AG08396 (cell line): Measurements from ENCODE around the gene SMIM44.
"Not testable (repeated sequence)": the region's sequence is repeated elsewhere in the genome, so short reads cannot be mapped to it uniquely, and the experiment has no call there.

Experiments
- DNase-seq: peaks from one replicate; pipeline ENCODE4 v3.0.0; 2012; ENCODE audit warnings: low spot score, mixed read lengths

The SMIM44 gene

DNA sequence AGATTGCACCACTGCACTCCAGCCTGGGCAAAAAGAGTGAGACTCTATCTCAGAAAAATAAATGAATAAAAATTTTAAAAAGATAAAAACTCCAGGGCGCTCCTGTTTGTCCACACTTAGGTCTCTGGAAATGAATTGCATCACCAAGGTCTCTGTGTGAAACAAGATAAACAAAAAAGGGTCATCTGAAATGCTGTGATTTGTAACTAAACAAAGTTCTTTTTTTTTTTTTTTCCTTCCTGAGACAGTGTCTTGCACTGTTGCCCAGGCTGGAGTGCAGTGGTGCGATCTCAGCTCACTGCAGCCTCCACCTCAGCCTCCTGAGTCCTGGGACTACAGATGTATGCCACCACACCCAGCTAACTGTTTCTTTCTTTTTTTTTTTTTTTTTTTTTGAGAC, 34.4 kb upstream of the SMIM44 start:
- no peak for DNase-seq

GRCh38 chr19:3516675-3517207, 33.5 kb upstream of the SMIM44 start:
- DNase-seq: no peak

- peak; percentile 65 for DNase-seq
Measured at GRCh38 chr19:3515891-3516422, 32.7 kb upstream of the SMIM44 start.

- DNase-seq: no peak
Measured at GRCh38 chr19:3514930-3515329, 31.7 kb upstream of the SMIM44 start.

GRCh38 chr19:3513229-3514140, 30.2 kb upstream of the SMIM44 start:
- no peak for DNase-seq

DNA sequence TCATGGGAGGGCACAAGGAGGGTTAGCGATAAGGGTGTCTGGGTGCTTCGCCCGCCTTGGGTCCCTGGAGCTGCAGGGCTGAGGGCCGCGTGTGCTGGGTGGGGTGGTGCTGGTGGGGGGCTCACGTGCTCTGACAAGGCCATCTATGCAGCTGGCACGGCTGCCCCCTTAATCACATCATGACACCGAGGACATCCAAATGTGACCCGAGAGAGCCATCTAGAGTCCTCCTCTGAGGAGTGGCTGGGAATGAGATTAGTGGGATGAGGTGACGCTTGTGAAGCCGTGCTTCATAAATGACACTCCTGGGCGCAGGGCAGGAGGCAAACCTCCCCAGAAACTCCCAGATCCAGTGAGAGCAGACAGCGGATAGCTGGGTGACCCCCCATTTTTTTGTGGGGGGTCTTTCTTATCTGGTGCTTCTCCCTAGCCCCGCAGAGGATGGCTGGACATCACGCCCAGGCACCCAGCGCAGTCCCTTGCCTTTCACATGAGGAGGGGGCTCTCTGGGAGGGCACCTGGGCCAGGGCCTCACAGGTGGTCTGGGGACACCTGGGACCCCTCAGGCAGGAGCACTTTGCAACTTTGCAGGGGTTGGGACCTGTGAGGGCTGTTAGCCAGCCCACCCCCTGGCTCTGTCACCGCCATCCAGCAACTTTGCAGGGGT, 29.5 kb upstream of the SMIM44 start:
- no peak for DNase-seq

- DNase-seq: no peak
Measured at GRCh38 chr19:3511506-3512251, 28.4 kb upstream of the SMIM44 start.

DNA sequence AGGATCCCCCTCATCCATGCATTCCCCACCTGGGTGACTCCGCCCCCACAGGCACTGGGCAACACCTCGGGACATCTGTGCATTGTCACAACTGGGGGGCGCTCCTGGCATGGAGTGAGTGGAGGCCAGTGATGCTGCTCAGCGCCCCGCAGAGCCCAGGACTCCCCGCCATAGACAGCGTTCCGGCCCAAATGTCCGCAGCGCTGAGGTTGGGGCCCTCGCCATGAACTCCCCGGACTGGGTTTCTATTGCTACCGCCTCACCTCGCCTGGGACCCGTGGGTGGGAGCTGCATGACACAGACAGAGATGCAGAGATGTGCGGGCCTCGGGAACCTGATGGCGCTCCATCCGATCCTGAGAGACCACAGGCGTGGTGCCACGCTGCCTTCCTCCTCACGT, 27.5 kb upstream of the SMIM44 start:
- DNase-seq: no peak

- peak; percentile 71 for DNase-seq
Measured at GRCh38 chr19:3509566-3509989, 26.3 kb upstream of the SMIM44 start.

GRCh38 chr19:3508771-3509535, 25.7 kb upstream of the SMIM44 start:
- DNase-seq: no peak

- not testable (repeated sequence) for DNase-seq
Measured at GRCh38 chr19:3508121-3508661, 24.9 kb upstream of the SMIM44 start.

DNA sequence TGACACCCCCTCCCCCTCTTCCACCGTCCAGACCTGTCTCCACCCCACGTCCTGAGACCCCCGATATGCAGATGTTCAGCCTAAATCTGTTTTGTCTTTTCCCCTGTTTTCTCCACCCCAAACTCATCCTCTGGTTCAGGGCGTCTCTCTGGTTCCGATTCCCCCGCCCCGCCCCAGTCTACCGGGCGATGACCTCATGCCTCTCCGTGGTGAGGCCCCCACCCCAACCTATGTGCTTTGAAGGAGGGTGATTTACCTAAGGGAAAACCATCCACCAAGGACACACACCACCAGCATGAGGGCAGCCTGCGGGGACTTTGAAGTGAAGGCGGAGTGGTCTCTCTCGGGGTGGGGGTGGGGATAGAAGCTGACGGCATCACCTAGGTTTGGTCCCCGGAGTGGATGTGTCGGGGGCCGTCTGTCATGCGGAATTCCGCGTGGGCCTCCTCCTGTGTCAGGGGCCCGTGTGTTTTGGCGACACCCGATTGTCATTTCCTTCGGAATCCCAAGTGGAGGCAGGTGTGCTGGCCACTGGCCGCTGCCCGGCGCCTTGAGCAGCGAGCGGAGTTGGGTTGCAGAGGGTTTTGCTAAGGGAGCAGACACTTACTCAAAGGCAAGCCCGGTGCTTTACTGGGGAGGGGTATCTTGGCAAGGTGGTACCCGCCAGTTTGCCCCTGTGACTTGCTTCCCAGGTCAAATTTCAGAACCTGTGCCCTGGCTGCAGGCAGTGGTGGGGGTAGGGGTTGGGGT, 24.3 kb upstream of the SMIM44 start:
- DNase-seq: no peak

DNA sequence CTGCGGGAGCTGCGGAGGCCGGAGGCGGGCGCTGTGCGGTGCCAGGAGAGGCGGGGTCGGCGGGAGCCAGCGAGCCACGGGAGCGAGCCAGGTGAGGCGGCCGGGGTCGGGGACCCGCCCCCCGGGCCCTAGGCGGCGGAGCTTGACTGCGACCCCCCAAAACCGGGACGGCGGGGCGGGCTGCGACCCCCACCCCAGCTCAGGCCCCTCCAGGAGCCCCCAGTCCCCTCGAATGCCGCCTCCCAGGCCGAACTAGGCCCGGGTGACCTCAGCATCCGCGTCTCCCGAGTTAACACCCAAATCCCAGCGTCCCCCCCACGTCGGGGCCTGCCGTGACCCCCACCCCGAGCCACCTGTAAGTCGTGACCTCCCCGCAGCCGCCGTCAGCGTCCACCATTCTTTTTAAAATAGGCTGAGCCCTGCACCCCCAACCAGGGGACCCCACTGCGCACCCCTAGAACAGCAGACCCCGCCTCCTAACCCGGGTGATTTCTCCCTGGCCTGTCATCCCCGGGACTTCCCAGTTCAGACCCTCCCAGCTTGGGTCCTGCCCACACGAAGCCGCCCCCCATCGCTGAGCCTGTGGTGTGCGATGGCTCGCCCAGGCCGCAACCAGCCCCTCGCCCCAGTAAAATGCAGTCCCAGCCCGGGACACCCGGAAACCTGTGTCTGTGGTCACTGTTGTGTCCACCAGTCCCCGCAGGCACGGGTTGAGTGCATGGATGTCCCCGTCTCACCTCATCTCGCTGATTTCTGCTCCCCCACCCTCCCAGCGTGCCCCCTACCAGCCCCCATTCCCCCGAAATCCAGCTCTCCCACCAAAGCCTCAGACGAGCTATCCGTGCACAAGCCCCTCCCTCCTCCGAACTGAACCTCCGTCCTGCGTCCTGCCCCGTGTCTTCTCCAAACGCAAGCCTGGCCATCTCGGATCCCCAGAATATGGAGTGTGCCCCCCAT, 23.4 kb upstream of the SMIM44 start:
- DNase-seq: peak; percentile 55

GRCh38 chr19:3505598-3506383, 22.6 kb upstream of the SMIM44 start, which contains the start of gene FZR1:
Gene FZR1 (plus strand): TSS chr19:3506311. CDS start chr19:3522990, 16,679 bp downstream.
- DNase-seq: peak; percentile 100

GRCh38 chr19:3504735-3505134, 21.5 kb upstream of the SMIM44 start:
- DNase-seq: no peak

- DNase-seq: no peak
Measured at GRCh38 chr19:3503036-3503572, 19.9 kb upstream of the SMIM44 start.

DNA sequence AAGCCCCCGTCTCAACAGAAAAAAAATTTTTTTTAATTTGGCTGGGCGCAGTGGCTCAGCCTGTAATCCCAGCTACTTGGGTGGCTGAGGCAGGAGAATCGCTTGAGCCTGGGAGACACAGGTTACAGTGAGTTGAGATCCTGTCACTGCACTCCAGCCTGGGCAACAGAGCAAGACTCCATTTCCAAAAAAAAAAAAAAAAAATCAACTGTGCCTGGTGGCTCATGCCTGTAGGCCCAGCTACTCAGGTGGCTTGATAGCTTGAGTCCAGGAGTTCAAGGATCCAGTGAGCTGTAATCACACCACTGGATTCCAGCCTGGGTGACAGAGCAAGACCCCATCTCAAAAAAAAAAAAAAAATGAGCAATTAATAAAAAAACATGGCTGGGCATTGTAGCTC, 18.5 kb upstream of the SMIM44 start:
- no peak for DNase-seq
